Midbrain (tissue), 1 donor: ENCODE measurements around the gene HSFX3.
"Not testable (repeated sequence)": the region's sequence is repeated elsewhere in the genome, so short reads cannot be mapped to it uniquely, and the experiment has no call there.

Experiments used
- DNase-seq: peaks from one replicate; lab custom pipeline; 2025; lab: John Stamatoyannopoulos, UW

HSFX3 gene

GRCh38 chrX:149549701-149550100, at the start of gene HSFX3:
Gene HSFX3, minus strand, starts transcription at chrX:149549924. Its CDS starts 72 bp downstream, at chrX:149549852.
- not testable (repeated sequence) for DNase-seq

GRCh38 chrX:149598603-149599002, 48.9 kb upstream of the HSFX3 start:
- not testable (repeated sequence) for DNase-seq

GRCh38 chrX:149595943-149596342, 46.2 kb upstream of the HSFX3 start:
- DNase-seq = not testable (repeated sequence)

- not testable (repeated sequence) for DNase-seq
These were observed 45.5 kb upstream of the HSFX3 start, which contains the start of gene HSFX2 for GRCh38 chrX:149595214-149595613. Gene HSFX2, minus strand, starts transcription at chrX:149595314. Its CDS starts 614 bp downstream, at chrX:149594700.

GRCh38 chrX:149590993-149591392, 41.3 kb upstream of the HSFX3 start:
- DNase-seq = not testable (repeated sequence)

- not testable (repeated sequence) for DNase-seq
These were observed 37.6 kb upstream of the HSFX3 start, which contains the start of gene MAGEA9B for GRCh38 chrX:149587359-149587758. Gene MAGEA9B, minus strand, starts transcription at chrX:149587459. Its CDS starts 4,280 bp downstream, at chrX:149583179.

GRCh38 chrX:149585631-149586030, 35.9 kb upstream of the HSFX3 start:
- DNase-seq = not testable (repeated sequence)

- DNase-seq = not testable (repeated sequence)
These were observed 23.7 kb upstream of the HSFX3 start for GRCh38 chrX:149573456-149573855.

GRCh38 chrX:149572743-149573142, 23.0 kb upstream of the HSFX3 start:
- DNase-seq = no peak

- DNase-seq = no peak
These were observed 22.0 kb upstream of the HSFX3 start for GRCh38 chrX:149571770-149572169.

- DNase-seq = no peak
These were observed 20.9 kb upstream of the HSFX3 start for GRCh38 chrX:149570668-149571067.

GRCh38 chrX:149569770-149570169, 20.0 kb upstream of the HSFX3 start:
- no peak for DNase-seq

- no peak for DNase-seq
These were observed 19.1 kb upstream of the HSFX3 start for GRCh38 chrX:149568701-149569296.

GRCh38 chrX:149567621-149568417, 18.1 kb upstream of the HSFX3 start:
- DNase-seq = no peak

GRCh38 chrX:149563359-149563758, 13.6 kb upstream of the HSFX3 start:
- no peak for DNase-seq

GRCh38 chrX:149555251-149555650, 5.5 kb upstream of the HSFX3 start:
- DNase-seq = not testable (repeated sequence)

GRCh38 chrX:149551939-149552248, 2.2 kb upstream of the HSFX3 start:
- not testable (repeated sequence) for DNase-seq

- not testable (repeated sequence) for DNase-seq
These were observed 1.7 kb upstream of the HSFX3 start for GRCh38 chrX:149551245-149551938.

GRCh38 chrX:149550454-149550853, 730 bp upstream of the HSFX3 start:
- DNase-seq = not testable (repeated sequence)

- DNase-seq = not testable (repeated sequence)
These were observed 1.9 kb downstream of the HSFX3 start for GRCh38 chrX:149547782-149548181.

GRCh38 chrX:149546962-149547361, 2.8 kb downstream of the HSFX3 start:
- DNase-seq = not testable (repeated sequence)
